HG03103 (cell line): ENCODE results near the gene DLST.

Experiments
- ATAC-seq: cut with Tn5 transposase; IDR thresholded peaks from one replicate; pipeline ENCODE4 v1.9.1; 2021; ENCODE audit warnings: low read depth; ENCODE audit not compliant: unreplicated experiment

Gene DLST

GRCh38 chr14:74859757-74860552, 21.8 kb upstream of the DLST start:
- no peak for ATAC-seq

GRCh38 chr14:74860899-74861733, 20.6 kb upstream of the DLST start:
- ATAC-seq, result no peak

GRCh38 chr14:74861734-74862090, 20.0 kb upstream of the DLST start:
- ATAC-seq, result no peak

GRCh38 chr14:74863274-74863673, 18.4 kb upstream of the DLST start:
- no peak for ATAC-seq

GRCh38 chr14:74864198-74864597, 17.5 kb upstream of the DLST start:
- no peak for ATAC-seq

GRCh38 chr14:74865156-74865555, 16.6 kb upstream of the DLST start:
- no peak for ATAC-seq

- no peak for ATAC-seq
Observed at GRCh38 chr14:74866708-74867389, 14.9 kb upstream of the DLST start.

GRCh38 chr14:74867673-74868072, 14.0 kb upstream of the DLST start:
- ATAC-seq, result no peak

GRCh38 chr14:74868739-74869138, 13.0 kb upstream of the DLST start:
- no peak for ATAC-seq

- no peak for ATAC-seq
Observed at GRCh38 chr14:74871819-74872218, 9.9 kb upstream of the DLST start.

GRCh38 chr14:74875204-74875603, 6.5 kb upstream of the DLST start:
- ATAC-seq, result no peak

- no peak for ATAC-seq
Observed at GRCh38 chr14:74875941-74876913, 5.5 kb upstream of the DLST start, which contains the start of gene PROX2. Gene PROX2, minus strand, starts transcription at chr14:74876145. Its CDS starts 12,311 bp downstream, at chr14:74863834.

- no peak for ATAC-seq
Observed at GRCh38 chr14:74879427-74880182, 2.1 kb upstream of the DLST start.

GRCh38 chr14:74882103-74882920, 596 bp downstream of the DLST start:
- ATAC-seq, result peak; percentile 19

- no peak for ATAC-seq
Observed at GRCh38 chr14:74886001-74886400, 4.3 kb downstream of the DLST start.

- no peak for ATAC-seq
Observed at GRCh38 chr14:74888164-74889158, 6.7 kb downstream of the DLST start.

GRCh38 chr14:74890262-74890661, 8.5 kb downstream of the DLST start:
- no peak for ATAC-seq
